T-helper 1 cell treated with Interleukin-12 subunit alpha and Interleukin-12 subunit beta and Interleukin-4 antibody, amounts not matched to agents 30 ng/mL and 1 ng/mL, for 36 hours (primary cell): ENCODE data around the gene EPHA8. TPM values are rescaled to one million over a fixed set of nuclear protein-coding genes. Genes with fewer than 3 reads are reported as not detected.

Source experiments
- intact Hi-C: fragments of 100-400 bp; cut with micrococcal nuclease; formaldehyde crosslinking; loops from one replicate; pipeline ENCODE4 v1.15.1; 2024
- total RNA-seq: library from RNA; stranded (reverse); gene quantifications from 2 replicates; pipeline ENCODE4 v1.2.3, GENCODE V29; 2022

Gene EPHA8
- total RNA-seq, 1 donor from 2014 or later = not detected

GRCh38 chr1:22588899-22589422 lies 25.7 kb downstream of the EPHA8 start:
- intact Hi-C loops = no loop called here

GRCh38 chr1:22591576-22591975 lies 28.3 kb downstream of the EPHA8 start:
- intact Hi-C loops = no loop called here

DNA sequence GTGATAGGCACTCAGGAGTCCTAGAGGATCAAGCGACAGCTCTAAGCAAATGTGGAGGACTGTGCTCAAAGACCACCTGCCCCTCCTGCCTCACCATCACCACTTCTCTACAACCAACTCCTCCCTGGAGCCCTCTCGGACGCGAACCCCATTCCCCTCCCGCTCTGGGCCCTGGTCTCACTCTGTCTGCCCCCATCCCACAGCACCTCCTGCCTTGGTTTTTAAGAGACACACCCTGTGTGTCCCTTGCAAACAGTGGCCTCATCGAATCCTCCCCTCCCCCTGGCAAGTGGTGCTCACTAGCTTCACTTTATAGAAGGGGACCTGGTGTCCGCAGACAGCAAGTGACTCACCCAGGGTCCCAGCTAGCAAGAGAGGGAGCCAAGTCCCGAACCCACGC lies 28.8 kb downstream of the EPHA8 start:
- intact Hi-C loops = no loop called here

DNA sequence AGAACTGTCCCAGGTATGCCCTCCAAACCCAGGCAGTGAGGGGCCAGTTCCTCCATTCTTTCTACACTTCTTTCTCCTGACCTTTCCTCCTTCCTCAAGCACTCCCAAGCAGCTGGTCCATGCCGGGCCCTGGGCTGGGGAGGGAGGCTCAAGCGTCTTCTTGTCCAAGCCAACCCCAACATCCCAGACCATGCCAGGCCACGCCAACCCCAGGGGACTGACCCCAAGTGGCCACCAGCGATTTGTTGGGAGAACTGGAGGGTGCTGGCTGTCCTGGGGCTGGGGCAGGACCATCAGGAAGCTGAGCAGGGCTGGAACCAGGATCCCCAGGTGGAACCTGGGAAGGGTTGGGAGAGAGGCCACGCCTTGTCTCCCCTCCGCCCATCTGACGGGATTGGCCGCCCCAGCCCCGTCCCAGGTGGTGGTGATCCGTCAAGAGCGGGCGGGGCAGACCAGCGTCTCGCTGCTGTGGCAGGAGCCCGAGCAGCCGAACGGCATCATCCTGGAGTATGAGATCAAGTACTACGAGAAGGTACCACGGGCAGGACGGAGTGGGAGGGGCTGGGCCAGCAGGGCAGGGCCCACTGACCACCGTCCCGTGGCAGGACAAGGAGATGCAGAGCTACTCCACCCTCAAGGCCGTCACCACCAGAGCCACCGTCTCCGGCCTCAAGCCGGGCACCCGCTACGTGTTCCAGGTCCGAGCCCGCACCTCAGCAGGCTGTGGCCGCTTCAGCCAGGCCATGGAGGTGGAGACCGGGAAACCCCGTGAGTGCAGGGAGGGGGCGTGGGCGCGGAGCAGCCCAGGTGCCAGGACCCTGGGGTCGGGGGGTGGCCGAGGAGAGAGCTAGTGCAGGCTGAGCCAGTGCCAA lies 29.9 kb downstream of the EPHA8 start:
- intact Hi-C loops = no loop called here

DNA sequence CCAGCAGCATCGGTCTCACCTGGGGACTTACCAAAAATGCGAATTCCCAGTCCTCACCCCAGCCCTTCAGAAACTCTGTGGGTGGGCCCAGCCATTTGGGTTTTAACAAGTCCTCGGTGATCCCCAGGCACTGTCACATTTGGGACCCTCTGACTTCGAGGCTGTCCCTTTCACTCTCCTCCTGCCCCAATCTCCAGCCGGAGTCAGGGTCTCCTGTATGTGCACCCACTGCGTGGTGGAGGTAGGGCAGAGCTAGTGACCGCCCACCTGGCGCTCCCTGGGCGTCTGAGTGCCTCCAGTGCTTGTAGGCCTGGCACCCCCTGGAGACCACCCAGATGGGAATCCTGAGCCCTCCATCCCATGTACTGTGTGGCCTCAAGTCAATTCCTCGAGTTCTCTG lies 31.1 kb downstream of the EPHA8 start:
- intact Hi-C loops = no loop called here

GRCh38 chr1:22595108-22595507 lies 31.8 kb downstream of the EPHA8 start:
- intact Hi-C loops = no loop called here

DNA sequence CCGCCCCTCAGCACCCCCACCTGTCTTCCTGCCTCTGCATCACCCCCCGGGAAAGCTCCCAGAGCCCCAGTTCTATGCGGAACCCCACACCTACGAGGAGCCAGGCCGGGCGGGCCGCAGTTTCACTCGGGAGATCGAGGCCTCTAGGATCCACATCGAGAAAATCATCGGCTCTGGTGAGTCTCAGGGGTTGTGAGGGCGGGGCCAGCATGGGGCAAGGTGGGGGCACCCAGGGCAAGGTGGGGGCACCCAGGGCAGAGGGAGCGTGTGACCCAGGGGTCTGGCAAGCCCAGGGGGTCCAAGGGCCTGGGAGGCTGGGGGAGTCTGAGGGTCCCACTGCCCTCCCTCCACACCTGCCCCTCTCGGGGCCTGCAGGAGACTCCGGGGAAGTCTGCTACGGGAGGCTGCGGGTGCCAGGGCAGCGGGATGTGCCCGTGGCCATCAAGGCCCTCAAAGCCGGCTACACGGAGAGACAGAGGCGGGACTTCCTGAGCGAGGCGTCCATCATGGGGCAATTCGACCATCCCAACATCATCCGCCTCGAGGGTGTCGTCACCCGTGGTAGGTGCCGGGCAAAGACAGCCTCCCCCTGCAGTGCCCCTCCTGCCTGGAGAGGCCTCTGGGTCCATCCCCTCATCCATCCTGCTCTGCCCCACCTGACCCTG lies 34.1 kb downstream of the EPHA8 start:
- intact Hi-C loops = no loop called here

DNA sequence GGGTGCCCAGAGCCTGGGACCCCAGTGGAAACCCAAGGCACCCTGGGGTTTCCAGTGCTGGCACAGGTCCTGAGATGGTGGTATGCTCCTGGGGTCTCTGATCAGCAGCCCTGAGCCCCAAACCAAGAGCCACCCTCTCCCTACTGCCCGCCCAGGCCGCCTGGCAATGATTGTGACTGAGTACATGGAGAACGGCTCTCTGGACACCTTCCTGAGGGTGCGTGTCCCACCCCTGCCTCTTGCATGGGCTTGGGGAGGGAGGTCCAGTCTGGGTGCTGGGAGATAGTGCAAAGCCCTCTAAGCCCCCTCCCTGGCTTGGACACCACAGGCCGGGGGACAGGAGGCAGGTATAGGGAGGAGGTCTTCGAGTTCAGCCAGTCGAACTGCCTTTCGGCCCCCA lies 34.7 kb downstream of the EPHA8 start:
- intact Hi-C loops = no loop called here

DNA sequence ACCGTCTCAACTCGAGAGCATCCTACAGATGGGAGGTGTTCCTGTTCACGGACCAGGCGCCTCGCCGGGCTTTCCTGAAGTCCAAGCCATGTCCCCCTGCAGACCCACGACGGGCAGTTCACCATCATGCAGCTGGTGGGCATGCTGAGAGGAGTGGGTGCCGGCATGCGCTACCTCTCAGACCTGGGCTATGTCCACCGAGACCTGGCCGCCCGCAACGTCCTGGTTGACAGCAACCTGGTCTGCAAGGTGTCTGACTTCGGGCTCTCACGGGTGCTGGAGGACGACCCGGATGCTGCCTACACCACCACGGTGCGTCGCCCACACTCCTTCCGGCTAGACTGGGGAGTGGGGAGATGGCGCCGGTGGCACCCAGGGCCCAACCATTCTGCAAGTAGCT lies 35.4 kb downstream of the EPHA8 start:
- intact Hi-C loops = no loop called here

DNA sequence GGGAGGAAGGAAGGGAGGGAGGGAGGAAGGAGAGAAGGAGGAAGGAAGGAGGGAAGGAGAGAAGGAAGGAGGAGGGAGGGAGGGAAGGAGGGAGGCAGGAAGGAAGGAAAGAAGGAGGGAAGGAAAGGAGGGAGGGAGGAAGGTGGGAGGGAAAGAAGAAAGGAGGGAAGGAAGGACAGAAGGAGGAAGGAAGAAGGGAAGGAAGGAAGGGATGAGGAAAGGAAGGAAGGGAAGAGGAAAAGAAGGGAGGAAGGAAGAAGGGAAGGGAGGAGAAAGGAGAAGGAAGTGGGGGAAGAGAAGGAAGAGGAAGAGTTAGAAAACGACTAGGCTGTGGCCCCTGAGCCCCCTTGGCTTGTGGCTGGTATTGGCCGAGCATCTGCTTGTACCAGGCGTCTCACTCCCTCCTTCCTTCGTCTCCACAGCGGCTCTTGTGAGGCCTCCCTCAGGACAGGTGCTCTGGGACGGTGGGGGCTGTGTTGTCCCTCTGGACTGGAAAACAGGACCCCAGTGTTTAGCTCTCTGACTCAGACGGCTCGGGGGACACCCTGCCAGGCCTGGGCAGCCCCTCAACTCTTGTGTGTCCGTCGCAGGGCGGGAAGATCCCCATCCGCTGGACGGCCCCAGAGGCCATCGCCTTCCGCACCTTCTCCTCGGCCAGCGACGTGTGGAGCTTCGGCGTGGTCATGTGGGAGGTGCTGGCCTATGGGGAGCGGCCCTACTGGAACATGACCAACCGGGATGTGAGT lies 37.0 kb downstream of the EPHA8 start:
- intact Hi-C loops = no loop called here

DNA sequence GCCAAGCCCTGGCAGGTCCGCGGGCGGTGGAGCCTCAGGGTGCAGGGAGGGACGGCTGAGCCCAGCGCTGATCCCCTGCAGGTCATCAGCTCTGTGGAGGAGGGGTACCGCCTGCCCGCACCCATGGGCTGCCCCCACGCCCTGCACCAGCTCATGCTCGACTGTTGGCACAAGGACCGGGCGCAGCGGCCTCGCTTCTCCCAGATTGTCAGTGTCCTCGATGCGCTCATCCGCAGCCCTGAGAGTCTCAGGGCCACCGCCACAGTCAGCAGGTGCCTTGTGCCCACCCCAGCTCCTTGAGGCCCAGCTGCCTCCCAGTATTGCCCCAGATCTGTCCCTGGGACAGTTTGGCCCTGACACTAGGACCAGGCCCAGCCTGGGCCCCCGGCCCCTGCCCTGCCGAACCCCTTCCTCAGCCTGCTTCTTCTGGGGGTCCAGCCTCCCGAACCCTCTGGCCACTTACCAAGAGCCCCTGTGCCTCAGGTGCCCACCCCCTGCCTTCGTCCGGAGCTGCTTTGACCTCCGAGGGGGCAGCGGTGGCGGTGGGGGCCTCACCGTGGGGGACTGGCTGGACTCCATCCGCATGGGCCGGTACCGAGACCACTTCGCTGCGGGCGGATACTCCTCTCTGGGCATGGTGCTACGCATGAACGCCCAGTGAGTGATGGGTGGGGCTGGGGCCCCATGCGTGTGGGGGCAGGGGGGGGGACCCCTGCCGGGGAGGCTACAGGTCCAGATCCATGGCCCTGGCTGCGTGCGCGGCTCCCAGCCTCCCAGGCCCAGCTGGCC lies 37.7 kb downstream of the EPHA8 start:
- intact Hi-C loops = no loop called here

DNA sequence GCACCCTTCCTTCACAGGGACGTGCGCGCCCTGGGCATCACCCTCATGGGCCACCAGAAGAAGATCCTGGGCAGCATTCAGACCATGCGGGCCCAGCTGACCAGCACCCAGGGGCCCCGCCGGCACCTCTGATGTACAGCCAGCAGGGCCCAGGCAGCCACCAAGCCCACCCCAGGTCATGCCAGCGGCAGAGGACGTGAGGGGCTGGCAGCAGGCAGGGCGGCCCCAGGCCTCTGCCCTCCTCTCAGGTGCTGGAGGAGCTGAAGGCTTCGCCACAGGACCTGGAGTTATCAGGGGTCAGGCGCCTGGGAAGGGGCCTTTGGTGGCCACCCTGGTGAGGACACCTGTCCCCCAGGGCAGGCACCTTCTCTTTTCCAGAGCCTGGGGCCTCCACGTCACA lies 38.3 kb downstream of the EPHA8 start:
- intact Hi-C loops = no loop called here

DNA sequence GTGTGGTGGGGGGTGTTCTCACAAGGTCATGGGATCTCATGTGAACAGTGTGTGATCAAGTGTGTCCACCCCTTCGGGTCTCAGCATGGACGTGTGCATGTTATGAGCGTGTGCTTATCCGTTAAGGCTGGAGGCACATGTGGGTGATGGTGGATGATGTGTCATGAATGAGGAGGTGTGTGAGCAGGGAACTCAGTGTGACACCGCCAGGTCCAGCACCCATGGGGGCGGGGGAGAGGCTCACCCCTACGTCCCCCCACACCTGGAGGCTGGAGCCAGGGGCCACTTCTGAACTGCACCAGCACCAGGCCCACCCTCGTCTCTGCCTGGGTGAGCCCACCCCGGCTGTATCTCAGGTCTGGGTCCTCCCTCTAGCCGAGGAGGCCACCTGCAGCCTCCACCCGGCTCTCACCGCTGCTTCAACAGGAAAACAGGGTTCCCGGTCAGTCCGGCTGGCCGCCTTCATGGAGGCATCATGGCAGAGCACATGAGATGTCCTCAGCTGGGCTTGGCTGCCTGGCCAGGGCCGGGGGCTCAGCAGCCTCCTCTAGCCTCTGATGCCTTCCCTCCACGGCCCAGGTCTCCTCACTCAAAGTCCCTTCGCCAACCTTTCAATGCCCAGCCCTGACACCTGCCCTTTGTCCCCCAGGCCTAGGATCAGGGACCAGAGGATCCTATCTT lies 38.9 kb downstream of the EPHA8 start:
- intact Hi-C loops = no loop called here

GRCh38 chr1:22606161-22606560 lies 42.9 kb downstream of the EPHA8 start:
- intact Hi-C loops = no loop called here

DNA sequence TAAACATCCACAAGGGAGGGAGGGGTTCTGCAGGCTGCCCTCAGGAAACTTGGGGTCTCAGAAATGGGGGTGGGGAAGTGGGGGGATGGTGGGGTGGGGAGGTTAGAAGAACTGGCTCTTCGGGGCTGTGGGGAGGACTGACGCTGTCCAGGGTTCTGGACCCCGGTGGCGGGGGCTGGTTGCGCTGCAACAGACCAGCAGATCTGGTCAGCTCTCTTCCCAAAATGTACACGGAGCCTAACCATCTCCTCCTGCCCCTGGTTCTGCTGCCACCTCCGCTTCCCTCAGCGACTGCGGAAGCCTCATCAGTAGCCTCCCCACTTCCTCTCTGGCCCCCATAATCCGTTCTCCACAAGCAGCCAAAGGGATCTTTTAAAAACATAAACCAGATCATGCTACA lies 43.9 kb downstream of the EPHA8 start:
- intact Hi-C loops = no loop called here

GRCh38 chr1:22608361-22608760 lies 45.1 kb downstream of the EPHA8 start:
- intact Hi-C loops = no loop called here

DNA sequence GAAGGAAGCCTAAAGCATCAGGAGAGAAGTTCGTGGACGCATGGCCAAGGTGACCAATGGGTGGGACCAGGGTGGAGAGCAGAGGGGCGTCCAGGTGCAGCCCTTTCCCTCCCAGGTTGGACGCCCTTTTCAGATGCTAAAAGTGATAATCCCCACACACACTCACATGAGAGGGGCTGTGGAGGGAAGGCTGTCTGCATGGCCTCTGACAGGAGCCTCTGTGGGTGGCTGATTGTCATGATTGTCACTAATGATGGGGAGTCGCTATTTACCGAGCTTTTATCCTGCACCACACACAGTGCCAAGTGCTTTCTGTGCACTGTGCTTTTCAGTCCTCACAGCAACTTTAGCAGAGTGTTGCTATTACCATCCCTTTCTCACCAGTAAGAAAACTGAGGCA lies 46.0 kb downstream of the EPHA8 start:
- intact Hi-C loops = no loop called here

GRCh38 chr1:22611530-22611947 lies 48.2 kb downstream of the EPHA8 start:
- intact Hi-C loops = no loop called here

GRCh38 chr1:22612671-22613571 lies 49.6 kb downstream of the EPHA8 start:
- intact Hi-C loops = no loop called here

DNA sequence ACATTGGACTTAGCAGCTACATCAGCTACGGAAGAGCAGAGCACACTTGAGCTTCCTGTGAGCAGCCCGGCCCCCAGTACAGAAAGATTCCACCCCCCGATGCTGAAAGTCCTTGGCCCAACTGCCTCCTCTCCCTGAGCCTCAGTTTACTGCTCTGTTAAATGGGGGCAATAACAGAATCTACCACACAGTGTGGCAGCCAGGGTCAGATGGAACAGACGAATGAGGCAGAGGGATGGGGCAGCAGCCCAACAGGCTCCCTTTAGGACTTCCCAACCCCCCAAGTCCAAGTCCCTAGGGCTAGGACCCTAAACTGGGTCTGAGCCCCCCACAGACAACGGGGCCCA lies 50.3 kb downstream of the EPHA8 start:
- intact Hi-C loops = no loop called here
